HAP-1 (cell line): Measurements from ENCODE around the gene CARHSP1.
A peak's percentile ranks its signal among the peaks of the same experiment; 100 is the strongest.
"Not testable (repeated sequence)": the region's sequence is repeated elsewhere in the genome, so short reads cannot be mapped to it uniquely, and the experiment has no call there.

Experiments
- DNase-seq, 2 experiments: peaks; one replicate each; pipeline ENCODE4 v3.0.0-alpha.2; 2016 to 2020; ENCODE audit warnings: low spot score in 2 of 2
- H3K27me3 ChIP-seq: fragments of 250-450 bp; sonication (Bioruptor Pico); 2 replicates; pipeline ENCODE4 v1.5.1; 2020; ENCODE audit warnings: low read depth, mild to moderate bottlenecking, moderate library complexity
- H3K36me3 ChIP-seq: fragments of 250-450 bp; sonication (Bioruptor Pico); replicated peaks from 2 replicates; pipeline ENCODE4 v1.5.1; 2020; ENCODE audit warnings: mild to moderate bottlenecking
- H3K4me1 ChIP-seq: fragments of 250-450 bp; sonication (Bioruptor Pico); 2 replicates; pipeline ENCODE4 v1.5.1; 2020; ENCODE audit warnings: mild to moderate bottlenecking
- H3K4me3 ChIP-seq: fragments of 250-450 bp; sonication (Bioruptor Pico); 2 replicates; pipeline ENCODE4 v1.5.1; 2020; ENCODE audit warnings: mild to moderate bottlenecking, moderate library complexity
- H3K9me3 ChIP-seq: fragments of 250-450 bp; sonication (Bioruptor Pico); 2 replicates; pipeline ENCODE4 v1.5.1; 2020; ENCODE audit warnings: mild to moderate bottlenecking, moderate library complexity
- in situ Hi-C: fragments of 300-500 bp; cut with MboI; formaldehyde crosslinking; loops from 3 replicates; pipeline ENCODE4 v1.14.3; 2020; ENCODE audit warnings: low sequenced_read_pairs, inconsistent platforms, mixed read lengths

Gene CARHSP1

DNA sequence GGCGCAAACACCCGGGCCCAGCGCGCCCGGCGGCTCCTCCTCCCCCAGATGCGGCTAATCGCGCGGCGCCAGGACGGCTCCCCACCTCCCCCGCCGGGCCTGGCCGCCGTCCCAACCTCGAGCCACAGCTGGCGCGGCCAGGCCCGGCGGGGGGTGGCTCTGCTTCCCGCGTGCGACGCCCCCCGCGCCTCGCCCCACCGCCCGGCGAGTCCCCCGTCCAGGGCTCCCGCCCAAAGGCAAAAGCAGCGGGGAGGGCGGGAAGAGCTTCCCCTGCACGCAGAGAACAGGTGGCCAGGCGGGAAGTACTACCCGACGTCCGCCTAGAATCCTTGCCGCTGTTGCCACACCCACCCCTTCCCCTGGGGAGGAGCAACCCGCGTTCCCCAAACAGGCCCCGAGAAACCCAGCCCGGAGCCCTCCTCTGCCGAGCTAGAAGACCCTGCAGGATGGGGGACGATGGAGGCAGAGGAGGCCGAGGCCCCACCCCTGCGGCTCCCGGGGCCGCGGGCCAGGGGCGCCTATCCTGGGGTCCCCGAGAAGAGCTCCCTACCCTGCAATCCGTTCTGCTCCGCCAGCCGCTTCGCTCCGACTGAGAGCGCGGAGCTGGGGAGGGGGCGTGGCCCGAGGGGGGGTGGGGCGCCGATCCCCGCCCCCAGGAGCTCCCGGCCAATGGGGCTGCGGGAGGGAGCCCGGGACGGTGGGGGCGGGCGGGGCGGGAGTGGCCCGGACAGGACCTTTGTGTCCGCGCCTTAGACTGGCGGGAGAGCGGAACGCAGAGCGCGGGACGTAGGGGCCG, at the start of gene CARHSP1:
TSS of gene CARHSP1 (minus strand) at position 591 of the 796 bp plus-strand sequence. CDS start 9,678 bp downstream, outside the sequence.
- H3K4me1 ChIP-seq: peaks cover 27% of the 10 kb centered on the region
- H3K36me3 ChIP-seq: peaks cover 7% of the 10 kb centered on the region
- H3K9me3 ChIP-seq: no peaks in the 10 kb centered on the region
- in situ Hi-C loops: no loop called here
- peak; percentile 87 to 94 for DNase-seq
- peak within 1 kb of the TSS; percentile 86 for H3K4me3 ChIP-seq
- no peaks in the 10 kb centered on the region for H3K27me3 ChIP-seq

DNA sequence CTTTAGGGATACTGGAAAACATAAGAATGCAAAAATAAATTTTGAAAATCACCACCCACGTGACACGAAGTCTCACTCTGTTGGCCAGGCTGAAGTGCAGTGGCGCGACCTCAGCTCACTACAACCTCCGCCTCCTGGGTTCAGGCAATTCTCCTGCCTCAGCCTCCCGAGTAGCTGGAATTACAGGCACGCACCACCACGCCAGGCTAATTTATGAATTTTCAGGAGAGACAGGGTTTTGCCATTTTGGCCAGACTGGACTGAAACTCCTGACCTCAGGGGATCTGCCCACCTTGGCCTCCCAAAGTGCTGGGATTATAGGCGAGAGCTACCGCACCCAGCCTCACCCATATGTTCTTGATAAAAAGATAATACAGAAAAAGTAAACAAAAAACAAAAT, 48.5 kb upstream of the CARHSP1 start:
- H3K27me3 ChIP-seq, H3K4me3 ChIP-seq, DNase-seq, in situ Hi-C loops, H3K9me3 ChIP-seq: not testable (repeated sequence)
- Histone ChIP-seq H3K36me3 (peaks cover 95% of the 10 kb centered on the region), H3K4me1 (peaks cover 16% of the 10 kb centered on the region)

DNA sequence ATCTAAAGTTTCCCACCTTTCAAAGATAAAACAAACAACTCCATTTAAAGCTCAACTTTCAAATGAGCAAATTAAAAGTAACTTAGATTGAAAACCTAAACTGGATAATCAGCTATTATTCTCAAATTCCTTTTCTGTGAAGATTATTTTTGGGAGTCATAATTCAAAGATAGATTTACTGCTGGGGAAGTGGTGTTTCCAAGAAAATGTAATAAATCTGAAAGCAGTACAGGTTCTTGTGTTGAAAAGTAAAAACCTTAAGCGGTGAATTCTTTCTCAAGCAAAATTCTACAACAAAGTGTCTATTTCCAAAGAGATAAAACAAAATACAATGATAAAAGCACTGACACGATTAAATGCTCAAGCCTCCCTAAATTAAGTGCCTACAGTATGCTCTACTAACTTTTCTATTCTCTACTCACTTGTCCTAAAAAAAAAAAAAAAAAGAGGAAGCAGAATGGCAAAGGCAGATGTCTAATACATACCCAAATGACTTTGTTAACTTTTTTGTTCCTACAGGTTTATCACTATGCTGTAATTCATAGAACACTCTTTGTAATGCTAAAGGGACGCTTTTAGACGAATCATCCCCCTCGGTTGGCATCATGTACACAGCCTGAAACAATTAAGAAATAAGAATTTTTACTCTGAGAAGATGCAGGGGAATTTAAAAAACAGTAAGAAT, 47.9 kb upstream of the CARHSP1 start:
- Histone ChIP-seq H3K4me3 (no peak overlapping the region), H3K27me3 (no peaks in the 10 kb centered on the region), H3K4me1 (peaks cover 16% of the 10 kb centered on the region), H3K36me3 (peaks cover 95% of the 10 kb centered on the region), H3K9me3 (no peaks in the 10 kb centered on the region)
- DNase-seq: peak in 1 of 2 experiments; percentile 51
- in situ Hi-C loops: no loop called here

DNA sequence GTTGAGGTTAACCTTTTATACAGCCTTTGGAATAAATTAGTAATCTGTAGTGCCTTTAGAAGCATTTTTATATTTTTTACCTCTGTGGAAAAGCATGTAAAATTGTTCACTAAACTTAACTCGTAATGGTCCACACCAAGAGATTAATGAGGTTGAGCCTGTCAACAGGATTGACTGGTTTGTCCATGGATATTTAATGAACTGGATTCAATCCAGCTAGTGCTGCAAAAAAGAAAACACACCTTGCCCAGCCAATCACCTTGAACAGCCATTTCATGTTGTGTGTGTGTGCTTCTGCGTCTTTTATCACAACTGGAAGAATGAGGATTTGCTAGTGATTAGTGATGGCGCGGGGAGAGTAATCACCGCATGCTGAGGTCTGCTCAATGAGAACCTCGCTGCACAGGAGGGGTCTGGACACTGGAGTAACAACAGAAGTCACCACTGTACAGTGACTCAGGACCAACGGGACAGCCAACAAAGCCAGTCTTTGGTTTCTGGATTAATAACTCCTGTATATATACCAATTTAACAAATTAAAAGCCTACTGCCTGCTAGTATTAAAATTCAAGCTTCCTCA, 47.0 kb upstream of the CARHSP1 start:
- no peaks in the 10 kb centered on the region for H3K9me3 ChIP-seq
- peaks cover 95% of the 10 kb centered on the region for H3K36me3 ChIP-seq
- no peaks in the 10 kb centered on the region for H3K27me3 ChIP-seq
- no peak for DNase-seq
- in situ Hi-C loops: no loop called here
- H3K4me3 ChIP-seq: no peak overlapping the region
- peaks cover 14% of the 10 kb centered on the region for H3K4me1 ChIP-seq

DNA sequence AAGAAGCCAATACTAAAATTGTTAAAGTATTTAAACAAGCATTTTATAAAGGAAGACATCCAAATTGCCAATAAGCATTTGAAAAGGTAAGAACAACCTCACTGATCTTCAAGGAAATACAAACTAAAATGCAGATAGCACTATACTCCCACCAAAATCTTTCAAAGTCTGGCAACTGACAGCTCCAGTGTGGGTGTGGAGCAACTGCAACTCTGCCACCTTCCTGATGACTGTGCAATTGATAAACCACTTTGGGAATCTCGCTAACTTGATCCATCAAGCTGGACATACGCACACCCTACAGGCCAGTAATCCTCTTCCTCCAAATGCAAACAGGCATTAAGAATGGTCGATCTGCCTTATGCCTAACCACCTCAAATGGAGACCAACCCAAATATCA, 45.3 kb upstream of the CARHSP1 start:
- Histone ChIP-seq H3K9me3 (no peaks in the 10 kb centered on the region), H3K4me3 (no peak overlapping the region), H3K36me3 (peaks cover 94% of the 10 kb centered on the region), H3K4me1 (peaks cover 7% of the 10 kb centered on the region), H3K27me3 (no peaks in the 10 kb centered on the region)
- in situ Hi-C loops: no loop called here
- no peak for DNase-seq

DNA sequence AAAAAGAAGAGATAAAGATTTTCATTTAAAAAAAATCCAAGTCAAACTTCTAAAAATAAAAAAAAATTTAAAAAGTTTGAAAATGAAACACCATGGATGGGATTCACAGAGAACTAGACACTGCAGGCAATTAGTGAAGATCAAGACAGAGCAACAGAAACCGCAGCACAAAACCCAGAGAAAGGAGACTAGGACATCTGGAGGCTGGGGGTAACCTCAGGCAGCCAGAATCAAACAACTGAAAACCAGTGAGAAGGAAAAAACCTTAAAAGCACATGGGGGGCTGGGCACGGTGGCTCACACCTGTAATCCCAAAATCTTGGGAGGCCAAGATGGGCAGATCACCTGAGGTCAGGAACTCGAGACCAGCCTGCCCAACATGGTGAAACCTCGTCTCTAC, 44.0 kb upstream of the CARHSP1 start:
- Histone ChIP-seq H3K4me3 (no peak overlapping the region), H3K36me3 (peaks cover 94% of the 10 kb centered on the region), H3K4me1 (peaks cover 7% of the 10 kb centered on the region), H3K9me3 (no peaks in the 10 kb centered on the region), H3K27me3 (no peaks in the 10 kb centered on the region)
- DNase-seq: no peak
- in situ Hi-C loops: no loop called here

DNA sequence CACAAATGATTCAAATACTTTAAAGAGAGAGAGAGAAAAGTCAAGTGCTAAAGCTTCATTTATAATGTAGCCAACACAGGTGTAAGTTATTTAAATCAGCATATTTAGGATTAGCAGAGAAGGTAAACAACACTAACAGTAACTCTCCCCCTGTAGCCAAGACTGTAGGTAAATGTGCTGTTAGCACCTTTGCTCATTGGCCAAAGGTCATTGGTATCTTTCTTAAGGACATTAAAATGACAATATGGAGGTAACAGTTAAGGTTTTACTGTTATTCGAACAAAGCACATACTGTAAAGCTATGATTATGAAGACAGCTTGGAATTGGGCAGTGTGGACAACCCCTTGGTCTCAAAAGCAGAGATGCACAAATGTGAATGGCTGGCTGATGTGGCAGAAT, 42.0 kb upstream of the CARHSP1 start:
- Histone ChIP-seq H3K4me1 (no peaks in the 10 kb centered on the region), H3K36me3 (peaks cover 97% of the 10 kb centered on the region)
- in situ Hi-C loops: no loop called here

DNA sequence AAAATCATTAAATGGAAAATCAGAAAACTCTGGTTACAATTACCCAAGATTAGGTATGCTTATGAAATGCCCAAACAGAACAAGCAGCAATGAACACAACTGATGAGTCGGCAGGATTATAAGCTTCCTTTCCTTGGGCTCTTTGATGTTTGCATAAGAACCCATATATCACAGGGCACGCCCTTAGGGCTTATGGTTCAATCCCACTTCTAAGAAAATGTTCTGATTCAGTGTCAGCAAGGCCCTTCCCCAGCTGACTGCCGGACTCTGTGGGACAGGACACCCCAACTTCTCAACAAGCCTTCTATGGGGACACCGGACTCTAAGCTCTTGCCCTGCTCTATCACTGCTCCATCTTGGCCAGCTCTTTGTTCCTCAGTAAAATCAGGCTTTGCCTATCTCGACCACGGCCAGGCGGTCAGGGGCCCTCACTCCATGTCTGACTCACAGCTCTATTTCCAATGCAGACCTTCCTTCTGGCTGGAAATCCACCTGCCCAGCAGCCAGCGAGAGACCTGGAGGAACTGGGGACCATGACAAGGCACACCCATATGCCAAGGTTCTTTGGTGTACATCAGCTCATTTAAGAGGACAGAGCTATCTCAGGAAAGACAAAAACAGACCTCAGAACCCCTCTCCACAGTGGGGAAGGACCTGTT, 40.1 kb upstream of the CARHSP1 start:
- DNase-seq: no peak
- Histone ChIP-seq H3K4me1 (no peaks in the 10 kb centered on the region), H3K36me3 (peaks cover 97% of the 10 kb centered on the region), H3K4me3 (no peak overlapping the region), H3K27me3 (no peaks in the 10 kb centered on the region), H3K9me3 (no peaks in the 10 kb centered on the region)
- in situ Hi-C loops: no loop called here

More for the DNA sequence above, 42.0 kb upstream of the CARHSP1 start:
- Histone ChIP-seq H3K4me3 (no peak overlapping the region), H3K9me3 (no peaks in the 10 kb centered on the region), H3K27me3 (no peaks in the 10 kb centered on the region)
- DNase-seq: no peak

DNA sequence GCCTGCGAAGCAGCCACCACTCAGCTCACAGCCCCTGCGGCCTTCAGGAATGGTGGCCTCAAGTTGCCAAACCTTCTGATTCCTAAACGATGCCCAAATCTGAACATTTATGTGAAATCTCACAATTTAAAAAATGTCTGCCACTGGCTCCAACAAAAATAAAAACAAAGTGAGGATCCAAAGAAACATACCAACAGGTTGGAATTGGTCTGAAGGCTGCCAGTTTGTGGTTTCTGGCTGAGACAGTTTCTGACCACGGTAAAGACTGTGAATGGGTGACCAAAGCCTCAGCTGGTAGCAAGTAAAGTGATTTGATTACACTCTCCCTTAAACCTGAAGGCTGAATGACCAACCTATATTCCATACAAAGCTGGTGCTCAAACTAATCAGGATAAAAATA, 38.3 kb upstream of the CARHSP1 start:
- Histone ChIP-seq H3K9me3 (no peaks in the 10 kb centered on the region), H3K4me1 (no peaks in the 10 kb centered on the region), H3K36me3 (peaks cover 97% of the 10 kb centered on the region), H3K27me3 (no peaks in the 10 kb centered on the region), H3K4me3 (no peak overlapping the region)
- no peak for DNase-seq
- in situ Hi-C loops: no loop called here

DNA sequence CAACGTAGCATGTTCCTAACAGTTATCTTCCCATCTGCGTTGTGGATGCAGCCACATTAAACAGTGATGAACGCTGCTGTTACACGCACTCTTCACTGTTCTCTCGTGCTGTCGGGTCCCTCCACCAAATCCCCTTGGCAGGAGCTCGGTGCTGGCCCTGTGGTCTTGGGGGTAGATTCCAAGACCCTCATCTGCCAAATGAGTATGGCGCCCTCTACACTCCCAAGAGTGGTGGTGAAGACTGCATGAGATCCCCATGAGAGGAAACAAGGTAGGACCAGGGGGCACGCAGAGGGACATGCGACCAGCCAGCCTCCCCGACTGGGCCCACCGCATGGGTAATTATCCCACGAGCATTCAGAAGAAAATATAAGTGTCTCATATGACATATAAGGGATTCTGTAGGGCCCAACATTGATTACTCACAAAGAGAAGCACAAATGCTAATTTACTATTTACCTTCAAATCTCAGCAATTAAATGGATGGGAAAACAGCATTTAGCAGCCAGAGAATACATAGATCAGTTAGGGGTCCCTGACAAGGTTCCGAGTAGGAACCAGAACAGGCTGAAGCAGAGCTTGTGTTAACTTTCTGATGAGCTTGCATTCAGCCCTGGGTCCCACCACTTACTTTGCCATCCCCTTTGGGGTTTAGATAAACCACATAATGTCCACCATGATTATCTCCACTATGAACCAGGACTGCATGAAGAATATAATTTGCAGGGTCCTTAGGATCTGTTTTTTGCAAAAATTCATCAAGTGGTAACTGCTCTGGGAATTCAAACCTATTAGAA, 37.2 kb upstream of the CARHSP1 start:
- DNase-seq: no peak
- Histone ChIP-seq H3K4me3 (no peak overlapping the region), H3K27me3 (no peaks in the 10 kb centered on the region), H3K4me1 (no peaks in the 10 kb centered on the region), H3K36me3 (peaks cover 97% of the 10 kb centered on the region), H3K9me3 (no peaks in the 10 kb centered on the region)
- in situ Hi-C loops: no loop called here

DNA sequence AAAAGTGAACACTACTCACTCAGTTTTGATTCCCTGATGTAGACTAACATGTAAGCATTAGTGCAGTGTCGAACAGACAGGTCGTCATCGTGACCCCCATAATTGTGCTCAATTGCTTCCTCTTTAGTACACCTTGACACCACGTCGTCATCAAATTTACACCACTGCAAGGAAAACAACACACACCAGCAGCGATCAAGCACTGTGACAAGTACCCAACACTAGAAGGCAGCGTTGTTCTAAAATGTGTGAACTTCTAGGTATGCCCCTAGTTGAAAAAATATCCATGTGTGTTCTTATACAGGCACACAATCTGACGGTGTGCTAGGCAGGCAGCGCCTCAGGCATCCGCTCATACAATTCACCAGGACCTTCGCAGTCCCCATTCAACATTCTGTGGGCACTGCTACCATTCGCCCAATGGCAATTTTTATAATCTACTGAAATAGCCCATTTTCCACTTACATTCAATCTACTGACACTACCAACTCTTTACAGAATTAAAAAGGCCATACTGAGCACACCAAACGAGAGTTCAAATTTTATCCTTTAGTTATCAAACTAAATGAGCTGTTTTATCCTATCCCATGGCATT, 36.5 kb upstream of the CARHSP1 start:
- H3K36me3 ChIP-seq: peaks cover 97% of the 10 kb centered on the region

DNA sequence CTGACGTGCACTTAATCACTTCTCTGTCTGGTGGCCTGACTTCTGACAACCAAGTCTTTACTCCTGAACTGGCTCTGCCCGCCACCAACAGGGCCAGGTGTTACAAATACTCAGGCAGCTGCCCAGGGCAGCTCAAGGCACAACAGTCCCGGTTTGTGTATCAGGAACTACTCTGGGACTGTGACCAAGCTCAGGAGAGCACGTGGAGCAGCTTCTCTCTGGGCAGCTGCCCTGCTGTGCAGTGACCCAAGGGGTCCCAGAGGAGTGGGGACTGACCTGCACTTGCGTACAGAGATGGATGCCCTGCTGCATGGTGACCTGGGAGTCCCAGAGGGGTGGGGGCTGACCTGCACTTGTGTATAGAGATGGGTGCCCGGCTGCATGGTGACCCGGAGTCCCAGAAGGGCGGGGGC, 35.2 kb upstream of the CARHSP1 start:
- no peak for DNase-seq
- peaks cover 98% of the 10 kb centered on the region for H3K36me3 ChIP-seq
- no peaks in the 10 kb centered on the region for H3K4me1 ChIP-seq
- no peaks in the 10 kb centered on the region for H3K9me3 ChIP-seq
- H3K27me3 ChIP-seq: no peaks in the 10 kb centered on the region
- in situ Hi-C loops: no loop called here
- H3K4me3 ChIP-seq: no peak overlapping the region

More for the DNA sequence above, 36.5 kb upstream of the CARHSP1 start:
- no peaks in the 10 kb centered on the region for H3K27me3 ChIP-seq
- in situ Hi-C loops: no loop called here
- H3K4me3 ChIP-seq: no peak overlapping the region
- H3K9me3 ChIP-seq: no peaks in the 10 kb centered on the region
- no peaks in the 10 kb centered on the region for H3K4me1 ChIP-seq
- peak; percentile 20 to 37 for DNase-seq

DNA sequence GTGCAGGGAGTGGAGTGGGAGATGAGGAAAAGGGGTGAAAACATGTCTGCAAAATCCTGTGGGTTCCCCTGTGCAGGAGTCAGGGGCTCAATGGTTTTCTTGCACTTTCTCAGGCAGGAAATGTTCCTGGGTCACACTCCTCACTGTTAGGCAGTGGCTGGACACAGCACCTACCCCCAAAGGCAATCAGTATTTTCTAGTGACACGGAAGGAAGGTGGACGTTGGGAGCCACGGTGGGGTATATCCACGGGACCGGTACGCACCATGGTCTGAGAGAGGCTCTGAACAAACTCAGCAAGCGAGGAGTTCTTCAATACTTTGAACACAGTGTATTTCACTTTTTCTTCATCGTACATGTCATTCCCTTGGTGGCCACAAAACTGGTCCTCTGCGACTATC, 34.2 kb upstream of the CARHSP1 start:
- in situ Hi-C loops: no loop called here
- H3K4me3 ChIP-seq: no peak overlapping the region
- H3K27me3 ChIP-seq: no peaks in the 10 kb centered on the region
- no peaks in the 10 kb centered on the region for H3K9me3 ChIP-seq
- H3K36me3 ChIP-seq: peaks cover 98% of the 10 kb centered on the region
- no peak for DNase-seq
- H3K4me1 ChIP-seq: no peaks in the 10 kb centered on the region
